ENCODE measurements around the gene RABGAP1L.

The RABGAP1L gene

DNA sequence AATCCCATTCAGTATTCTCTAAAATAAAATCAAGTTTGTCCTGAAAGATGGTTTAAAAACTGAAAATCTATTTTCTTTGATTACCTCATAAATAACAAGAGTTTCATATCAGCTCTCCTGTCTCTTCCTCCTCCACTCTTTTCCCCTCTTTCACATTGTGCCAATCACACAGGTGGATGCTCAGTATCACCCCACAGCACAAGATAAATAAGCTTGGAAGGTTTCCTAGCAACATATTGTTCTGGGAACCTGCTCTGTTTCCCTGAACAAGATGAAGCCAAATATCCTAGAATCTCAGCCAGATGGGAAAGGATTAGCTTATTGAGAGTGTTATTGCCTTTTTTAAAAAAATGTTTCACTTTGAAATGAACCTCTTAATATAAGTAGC is 794.7 kb downstream of the RABGAP1L start:
- DNase-seq = no peak

DNA sequence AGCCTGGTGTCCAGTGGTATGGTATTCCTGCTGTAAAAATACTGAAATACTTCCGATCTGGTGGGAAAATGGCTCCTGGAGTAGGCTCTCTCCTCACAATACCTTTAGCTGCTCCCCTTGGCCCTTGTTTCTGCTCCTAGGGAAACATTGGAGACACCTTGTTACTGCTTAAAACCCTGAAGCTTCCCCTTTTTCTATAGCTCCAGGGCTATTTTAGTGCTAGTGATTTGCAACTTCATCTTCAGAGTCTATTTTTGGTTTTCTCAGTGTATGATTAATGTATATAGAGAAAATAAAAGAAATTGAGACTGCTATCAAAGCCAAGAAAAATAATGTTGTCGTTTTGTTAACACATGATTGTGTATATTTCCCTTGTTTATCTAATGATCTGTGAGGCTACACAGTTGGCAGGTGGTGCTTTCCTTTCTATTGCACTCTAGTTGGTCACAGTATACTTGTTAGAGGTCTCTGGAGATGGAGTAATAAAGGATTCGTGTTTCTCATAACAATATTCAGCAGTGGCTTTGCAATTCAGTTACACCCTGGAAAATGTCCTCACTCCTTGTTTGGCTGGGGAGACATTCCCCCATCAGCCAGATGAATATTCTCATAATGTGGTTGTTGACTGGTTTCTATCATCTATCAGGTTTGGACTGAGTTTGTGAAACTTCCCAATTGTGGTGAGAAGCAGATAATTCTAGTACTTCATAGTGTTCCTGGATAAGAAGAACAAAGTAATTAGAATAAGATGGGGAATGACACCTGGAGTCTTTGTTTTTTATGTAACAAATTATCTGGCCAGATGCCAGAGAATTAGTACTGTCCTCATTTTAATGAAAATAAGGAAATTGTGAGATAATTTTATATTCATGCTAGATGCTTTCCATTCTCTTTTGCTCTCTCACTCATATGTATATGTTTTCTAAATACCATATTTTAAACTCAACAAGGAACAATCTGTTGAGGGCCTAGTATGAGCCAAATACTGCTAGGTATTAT is 795.6 kb downstream of the RABGAP1L start:
- no peak for DNase-seq

DNA sequence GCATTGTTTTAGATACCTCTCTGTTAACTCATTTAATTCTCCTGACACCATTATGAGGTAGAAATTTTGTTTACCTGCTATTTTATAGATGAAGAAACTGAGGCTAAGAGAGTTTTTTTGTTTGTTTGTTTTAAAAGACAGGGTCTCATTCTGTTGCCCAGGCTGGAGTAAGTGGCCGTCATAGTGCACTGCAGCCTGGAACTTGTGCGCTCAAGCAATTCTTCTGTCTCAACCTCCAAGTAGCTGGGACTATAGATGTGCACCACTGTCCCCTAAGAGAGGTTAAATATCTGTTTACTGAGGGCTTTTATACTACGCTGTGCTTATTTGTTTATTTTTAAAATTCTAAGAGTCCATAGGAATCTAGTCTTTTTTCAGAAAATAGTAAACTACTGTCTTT is 796.8 kb downstream of the RABGAP1L start:
- no peak for DNase-seq

DNA sequence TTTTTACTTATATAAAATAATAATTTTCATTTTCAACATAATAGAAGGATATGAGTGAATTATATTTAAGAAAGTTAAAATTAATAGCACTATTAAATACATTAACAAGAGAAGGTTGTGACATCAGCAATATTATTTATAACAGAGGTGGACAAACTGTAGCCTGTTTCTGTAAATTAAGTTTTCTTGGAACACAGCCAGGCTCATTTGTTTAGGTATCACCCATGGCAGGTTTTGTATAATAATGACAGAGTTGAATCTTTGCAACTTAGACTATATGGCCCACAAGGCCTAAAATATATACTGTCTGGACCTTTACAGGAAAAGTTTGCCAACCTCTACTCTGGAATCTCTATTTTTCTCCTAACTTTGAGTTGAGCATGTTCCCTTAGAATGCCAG is 797.7 kb downstream of the RABGAP1L start:
- DNase-seq = no peak

DNA sequence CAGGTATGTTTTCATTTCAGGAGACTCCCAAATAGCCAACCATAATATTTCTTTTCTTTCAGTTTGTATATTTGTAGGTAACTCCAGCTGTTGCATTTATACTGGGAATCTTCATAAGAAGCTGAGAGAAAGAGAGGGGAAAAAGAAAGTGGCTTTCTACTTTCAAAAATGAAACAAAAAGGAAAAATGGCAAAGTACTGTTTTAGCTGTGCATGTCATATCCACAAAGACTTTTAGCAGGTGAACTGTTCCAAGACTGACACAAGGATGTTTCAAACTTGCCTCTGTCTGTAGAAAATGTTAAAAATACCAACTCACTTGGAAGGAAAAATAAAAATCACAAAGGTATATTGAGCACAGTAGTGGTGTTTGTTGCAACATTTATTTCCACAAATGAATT is 798.5 kb downstream of the RABGAP1L start:
- DNase-seq = no peak

DNA sequence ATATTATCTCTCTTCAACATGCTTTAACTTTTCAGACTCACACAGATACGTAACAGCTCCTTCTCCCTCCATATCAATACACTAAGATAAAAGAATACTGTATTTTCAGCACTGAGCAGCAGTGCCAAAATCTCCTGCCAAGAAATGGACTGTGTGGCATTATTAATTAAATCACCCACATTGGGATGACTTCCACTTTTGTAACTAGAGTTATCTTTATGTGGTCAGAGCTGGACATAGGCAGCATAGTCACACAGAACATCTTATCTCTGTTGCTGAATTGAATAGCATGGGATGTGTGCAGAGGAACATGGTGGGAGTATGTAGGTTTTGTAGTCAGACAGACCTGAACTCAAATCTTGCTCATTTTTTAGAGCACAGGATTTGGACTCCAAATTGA is 799.1 kb downstream of the RABGAP1L start:
- DNase-seq = peak; percentile 45

DNA sequence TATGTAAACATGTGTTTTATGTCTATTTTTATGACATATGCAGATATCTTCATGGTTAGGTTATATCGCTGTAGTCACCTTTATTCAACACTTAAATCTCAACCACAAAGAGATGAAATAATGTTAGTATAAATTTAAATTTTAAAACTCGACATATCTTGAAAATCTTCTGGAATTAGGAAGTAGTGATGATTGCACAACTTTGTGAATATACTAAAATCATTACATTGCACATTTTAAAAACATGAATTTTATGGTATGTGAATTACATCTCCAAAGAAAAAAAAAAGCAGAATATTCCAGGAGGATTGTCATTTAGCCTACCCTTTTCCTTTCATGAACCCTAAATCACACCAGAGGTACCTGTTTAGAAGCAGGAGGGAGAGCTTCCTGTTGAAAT is 801.0 kb downstream of the RABGAP1L start:
- DNase-seq = no peak

DNA sequence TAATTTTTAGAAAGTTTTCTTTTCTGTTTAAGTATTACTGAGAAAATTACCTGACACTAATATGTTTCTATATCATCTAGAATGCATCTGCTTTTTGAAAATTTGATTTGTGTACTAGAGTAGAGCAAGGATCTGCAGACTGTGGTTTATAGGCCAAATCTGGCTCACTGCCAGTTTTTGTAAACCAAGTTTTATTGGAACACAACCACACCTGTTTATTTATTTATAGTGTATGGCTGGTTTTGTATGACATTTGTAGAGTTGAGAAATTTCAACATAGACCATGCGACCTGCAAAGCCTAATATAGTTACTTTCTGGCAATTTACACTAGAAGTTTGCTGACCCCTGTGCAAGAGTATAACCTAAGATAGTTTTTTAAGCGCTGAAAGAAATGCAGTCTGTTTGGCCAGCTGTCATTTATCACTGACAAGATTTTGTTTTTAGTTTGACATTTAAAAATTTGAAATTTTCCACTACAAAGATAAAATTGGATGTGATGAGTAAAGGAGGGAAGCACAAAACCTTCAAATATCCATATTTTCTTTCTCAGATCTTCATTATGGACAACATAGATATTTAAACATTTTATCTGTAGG is 804.3 kb downstream of the RABGAP1L start:
- peak; percentile 56 for DNase-seq

DNA sequence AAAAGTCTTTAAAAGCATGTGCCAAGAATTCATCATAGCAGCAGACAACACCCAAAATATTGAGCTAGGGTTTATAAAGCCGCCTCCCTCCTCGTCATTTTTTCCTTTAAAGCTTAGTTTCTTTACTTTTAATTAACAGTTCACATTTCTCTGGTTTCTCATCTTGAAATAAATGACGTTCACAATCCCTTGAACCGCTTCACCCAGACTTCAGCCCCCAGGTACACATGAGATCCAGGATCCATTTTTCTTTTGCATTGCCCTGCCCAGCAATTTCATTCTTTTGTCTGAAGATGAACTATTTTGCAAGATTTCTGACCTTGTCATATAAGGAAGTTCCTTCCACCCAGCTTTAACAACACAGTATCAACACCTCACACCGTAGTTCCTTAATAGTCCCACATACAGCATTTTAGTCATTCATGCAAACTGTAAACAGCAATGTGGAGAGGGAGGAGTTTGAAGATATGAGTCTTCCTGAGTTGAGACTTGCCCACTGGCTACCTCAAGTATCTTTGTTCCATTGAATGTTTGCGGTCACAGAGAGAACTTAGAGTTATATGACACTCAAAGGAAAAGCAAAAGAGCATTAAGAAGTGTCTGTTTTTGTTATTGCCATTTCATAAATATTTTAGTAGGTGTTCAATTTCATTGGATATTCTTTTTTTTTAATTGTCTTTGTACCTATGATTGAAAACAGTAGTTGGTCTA is 805.1 kb downstream of the RABGAP1L start:
- DNase-seq = peak; percentile 88

DNA sequence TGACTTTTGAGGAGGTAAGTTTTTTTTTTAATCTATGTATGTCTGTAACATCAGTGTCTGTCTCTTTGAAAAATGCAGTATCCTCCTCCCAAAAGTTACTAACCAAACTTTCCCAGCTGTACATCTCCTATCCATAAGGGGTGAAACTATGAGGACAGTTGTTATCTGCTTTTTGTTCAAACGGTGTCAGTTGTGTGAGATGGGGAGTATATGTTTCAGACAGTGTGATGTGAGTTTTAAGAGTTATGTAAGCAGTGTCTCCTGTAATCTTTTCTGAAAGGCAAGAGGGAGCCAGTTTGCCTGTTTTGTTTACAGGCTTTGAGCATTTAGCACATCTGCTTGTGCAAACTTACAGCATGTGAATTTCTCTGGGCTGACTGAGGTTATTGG is 805.6 kb downstream of the RABGAP1L start:
- peak; percentile 51 for DNase-seq

DNA sequence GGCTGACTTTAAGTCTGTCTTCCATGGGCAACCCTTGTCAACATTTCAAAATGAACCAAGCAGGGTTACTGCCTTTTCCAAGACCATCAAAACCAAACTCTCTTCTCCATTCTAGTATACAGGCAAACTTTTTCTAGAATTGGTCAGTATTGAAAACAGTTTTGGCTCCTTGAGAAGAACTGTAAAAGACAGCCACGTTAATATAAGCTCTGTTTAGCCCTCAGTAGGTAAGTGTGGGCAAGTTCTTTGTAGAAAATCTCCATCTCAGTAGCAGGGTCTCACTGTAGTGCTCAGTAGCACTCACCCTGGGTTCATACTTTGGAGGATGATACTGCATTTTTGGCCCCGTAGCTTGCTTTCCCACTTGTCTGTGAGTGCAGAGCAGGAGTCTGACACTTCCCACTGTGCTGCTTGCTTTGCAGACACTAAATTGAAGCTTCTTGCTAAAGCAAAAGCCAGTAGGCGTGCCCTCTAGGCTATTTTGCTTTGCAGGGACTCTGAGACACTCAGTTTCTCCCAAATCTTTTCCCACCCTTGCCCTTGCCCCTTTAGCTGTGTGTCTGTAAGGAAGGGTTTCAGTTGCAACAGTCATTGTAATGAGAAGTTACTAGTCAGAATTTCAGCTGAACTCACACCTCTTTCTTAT is 806.2 kb downstream of the RABGAP1L start:
- peak; percentile 42 for DNase-seq

DNA sequence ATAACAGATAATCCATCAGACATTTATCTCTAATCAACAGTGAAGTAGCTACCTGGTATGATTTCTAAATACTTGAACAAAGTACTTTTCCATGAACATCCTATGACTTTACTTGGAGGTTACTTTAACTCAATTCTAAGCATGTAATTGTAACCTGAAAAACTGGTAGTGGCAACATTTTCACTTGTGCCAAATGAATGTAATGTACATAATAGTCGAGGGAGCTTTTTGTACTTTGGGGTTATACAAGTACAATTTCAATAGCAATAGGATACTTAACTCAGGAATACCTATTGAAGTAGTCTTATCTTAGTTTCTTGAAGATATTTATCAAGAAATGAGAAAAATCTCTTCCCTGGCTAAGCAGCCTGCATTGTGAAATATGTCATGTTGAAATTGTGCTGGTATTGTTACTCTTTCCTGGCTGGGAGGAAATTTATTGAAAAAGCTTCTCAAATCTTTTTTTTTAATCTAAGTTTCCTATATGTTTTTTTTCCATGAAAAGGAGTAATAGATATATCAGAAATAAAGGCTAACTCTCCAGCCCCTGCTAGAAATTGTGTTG is 806.8 kb downstream of the RABGAP1L start:
- no peak for DNase-seq

DNA sequence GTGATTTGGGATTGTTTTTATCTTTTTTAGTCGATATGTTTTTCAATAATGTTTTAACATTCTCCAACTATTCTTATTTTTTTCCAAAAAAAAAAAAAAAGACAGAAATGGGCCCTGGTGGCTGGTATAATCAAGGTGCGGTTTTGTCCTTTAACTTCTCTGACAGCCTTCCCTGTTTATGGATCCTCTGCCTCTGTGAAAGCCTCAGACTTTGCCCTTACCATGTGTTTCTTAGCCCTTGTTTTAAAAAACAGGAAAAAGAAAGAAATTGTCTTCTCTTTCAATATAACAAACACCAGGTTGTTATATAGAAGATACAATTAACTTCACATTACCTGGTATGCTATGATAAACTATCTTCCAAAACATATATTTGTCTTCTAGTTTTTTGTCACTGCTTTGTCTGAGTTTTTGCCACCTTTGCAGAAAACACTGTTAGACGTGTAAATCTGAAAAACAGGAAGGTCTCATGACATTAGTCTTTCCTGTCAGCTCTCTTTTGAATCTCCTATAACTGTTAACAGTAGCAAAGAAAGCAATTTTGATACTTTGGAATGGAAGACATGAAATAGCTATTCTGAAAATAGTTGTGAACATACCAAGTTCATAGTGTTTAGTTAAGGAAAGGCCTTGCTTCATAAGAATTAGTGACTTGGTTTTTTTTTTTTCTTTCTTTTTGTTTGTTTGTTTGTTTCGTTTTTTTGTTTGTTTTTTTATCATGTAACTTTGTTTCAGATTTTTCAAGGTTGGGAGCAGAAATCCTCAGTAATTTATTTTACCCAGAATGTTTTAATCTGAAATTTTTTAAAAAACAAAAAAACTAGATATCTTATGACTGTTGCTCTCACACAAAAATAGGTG is 808.8 kb downstream of the RABGAP1L start:
- no peak for DNase-seq

DNA sequence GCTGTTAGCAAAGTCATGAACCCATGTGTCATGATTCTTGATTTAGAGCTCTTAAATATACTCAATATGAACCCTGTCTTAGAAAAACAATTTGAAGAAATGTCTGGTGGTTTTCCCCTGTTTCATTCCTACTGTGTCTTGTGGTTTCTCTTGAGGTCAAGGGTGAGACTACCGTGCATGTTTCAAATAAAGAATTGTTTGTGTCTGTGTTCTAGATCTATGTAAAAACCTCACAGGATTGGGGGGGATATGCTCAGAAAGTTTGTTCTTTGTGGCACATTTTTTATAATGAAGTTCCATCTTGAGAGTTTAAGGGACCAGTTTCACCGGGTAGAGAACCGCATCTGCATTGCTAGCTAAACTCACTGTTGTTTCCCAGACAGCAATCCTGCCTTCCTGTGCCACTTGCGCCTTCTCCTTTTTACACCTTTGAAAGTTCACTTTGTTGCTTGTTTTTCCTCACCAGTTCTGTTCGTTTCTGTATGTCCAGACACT is 809.5 kb downstream of the RABGAP1L start:
- no peak for DNase-seq

DNA sequence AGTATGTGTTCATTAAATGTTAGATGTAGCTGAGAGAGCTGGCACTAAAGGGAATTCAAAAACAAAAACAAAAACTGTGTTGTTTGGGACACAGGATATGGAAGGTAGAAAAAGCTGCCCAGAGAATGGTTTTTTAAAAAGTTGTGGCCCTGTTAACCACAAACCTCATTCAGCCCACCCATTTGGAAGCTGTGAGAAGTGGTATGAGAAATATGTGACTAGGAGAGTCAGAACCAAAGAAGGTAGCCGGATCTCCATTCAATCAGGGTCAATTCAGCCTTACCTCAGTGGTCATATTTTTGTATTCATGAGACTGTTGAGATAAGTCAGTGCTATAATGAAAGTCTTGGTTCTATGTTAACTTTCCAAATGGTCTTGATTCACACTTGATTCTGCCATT is 810.7 kb downstream of the RABGAP1L start:
- DNase-seq = no peak

DNA sequence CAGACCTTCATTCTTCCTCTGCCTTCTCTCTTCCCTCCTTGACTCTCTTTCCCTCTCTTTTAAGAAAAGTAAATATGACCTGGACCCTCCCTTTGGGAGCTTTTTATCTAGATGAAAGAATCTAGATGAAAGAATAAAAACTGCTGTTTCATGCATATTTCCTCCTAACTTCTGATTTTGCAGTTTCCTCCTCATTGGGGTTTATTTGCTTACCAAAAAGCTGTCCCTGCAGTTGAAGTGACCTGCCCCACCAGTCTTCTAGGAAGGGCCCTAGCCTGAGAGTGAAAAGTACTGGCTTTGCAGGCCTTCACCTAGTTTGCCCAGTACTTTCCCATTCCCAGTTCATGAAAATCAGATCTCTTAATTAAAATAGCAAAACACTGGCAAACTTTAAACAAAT is 812.1 kb downstream of the RABGAP1L start:
- no peak for DNase-seq

DNA sequence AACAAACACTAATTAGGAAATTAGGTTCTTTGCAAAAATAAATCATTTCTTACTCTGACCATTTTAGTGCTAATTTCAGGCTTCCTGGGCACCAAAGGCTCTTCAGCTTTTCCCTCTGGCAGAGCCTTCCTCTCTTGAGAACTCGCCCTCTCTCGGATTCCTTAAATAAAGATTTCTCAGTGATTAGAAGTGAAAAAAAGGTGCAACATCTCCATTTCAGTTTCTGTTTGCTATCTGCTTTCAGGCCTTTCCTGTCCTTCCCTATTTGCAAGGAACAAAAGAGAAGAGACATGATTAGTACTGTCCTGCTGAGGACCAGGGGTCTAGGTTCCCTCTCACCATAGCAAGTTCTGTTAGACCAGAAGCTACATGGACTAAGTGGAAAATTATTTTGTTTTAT is 812.6 kb downstream of the RABGAP1L start:
- no peak for DNase-seq

DNA sequence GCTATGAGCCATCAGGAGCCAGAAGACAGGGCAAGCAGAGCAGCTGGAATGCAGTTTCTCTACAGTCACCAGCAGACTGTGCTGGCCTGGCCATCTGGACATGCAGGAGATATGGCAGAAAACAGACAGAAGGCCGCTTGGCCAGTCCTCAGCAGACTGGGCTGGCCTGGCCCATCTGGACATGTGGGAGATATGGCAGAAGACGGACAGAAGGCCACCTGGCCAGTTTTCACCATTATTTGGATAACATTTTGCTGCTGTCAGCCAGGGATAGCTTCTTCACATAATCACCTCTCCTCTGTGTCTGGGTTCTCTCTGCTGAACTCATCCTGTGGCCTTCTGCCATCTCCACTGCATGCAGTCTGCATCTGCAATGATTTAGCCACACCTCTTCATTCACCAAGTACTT is 815.4 kb downstream of the RABGAP1L start:
- no peak for DNase-seq

DNA sequence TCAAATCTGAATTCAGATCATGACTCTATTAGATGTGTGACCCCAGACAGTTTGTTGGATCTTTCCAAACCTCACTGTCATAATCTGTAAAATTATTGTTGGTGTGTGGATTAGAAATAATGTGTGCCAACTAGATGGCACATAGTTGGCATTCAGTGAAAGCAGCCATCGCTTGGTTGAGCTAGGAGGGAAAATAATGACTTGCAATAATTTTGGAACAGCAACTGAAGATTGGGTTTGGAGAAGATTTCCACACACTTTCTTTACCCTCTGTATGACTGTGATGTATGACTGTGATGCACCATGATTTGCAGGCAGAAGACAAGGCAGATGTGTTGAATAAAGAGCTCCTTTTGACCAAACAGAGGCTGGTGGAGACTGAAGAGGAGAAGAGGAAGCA is 816.4 kb downstream of the RABGAP1L start:
- DNase-seq = no peak

DNA sequence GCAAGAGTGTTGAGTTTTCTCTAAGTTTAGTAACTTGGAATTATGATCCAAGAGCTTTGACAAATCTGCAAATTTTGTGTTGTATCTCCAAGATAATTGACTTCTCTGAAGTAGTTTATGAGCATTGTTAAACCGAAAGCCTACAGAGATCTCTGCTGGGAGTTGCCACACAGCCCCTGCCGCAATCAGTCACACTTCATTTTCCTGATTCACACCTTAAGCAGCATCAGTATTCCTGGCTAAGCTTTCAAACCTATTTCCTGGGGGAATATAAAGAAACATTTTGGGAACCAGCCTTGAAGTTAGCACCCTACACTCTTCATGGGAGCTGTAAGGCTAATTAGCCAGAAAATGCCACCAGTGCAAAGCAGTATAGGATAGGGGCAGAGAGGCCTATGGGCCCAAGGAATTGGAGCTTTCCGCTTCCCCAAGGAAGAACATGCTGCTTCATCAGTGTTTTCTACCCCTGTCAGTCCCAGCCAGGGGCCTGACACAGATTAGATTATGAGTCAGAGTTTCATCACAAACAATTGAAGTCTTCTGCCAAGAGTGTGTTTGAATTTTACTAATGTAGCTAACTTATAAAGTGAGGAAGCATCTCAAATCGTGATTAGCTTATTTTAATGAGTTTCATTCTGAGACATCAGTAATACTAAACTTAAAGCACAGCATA is 817.3 kb downstream of the RABGAP1L start:
- no peak for DNase-seq

Data from hematopoietic multipotent progenitor cell treated with erythropoietin and hydrocortisone succinate and interleukin-3 and kit ligand, for 8 days (in vitro differentiated cells).